ENCODE measurements around the gene PIAS1. TPM values are rescaled to one million over a fixed set of nuclear protein-coding genes. Genes with fewer than 3 reads are reported as not detected.

PIAS1 gene
- total and polyA plus RNA-seq, 2 donors, result 32.1 to 79.8 TPM

DNA sequence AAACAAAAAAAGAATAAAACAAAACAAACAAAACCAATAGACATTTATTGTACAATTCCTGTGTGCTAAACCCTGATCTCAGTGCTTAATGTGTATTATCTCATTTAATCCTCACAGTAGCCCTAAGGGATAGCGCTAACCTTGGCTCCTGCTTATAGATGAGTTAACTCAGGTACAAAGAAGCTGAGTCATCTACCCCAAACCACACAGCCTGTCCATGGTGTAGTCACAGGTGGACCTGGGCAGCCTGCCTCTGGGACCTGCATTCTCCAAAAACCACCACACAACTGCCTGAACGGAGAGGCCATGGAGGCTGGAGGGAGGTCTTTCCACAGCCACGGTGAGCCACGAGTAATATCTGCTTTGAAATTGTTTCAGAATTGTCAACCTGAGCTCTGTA is 180.9 kb downstream of the PIAS1 start:
- Histone ChIP-seq H3K36me3 (ENCODE audit: insufficient read depth) (no peaks in the 10 kb centered on the region), H3K4me3 (ENCODE audit: low read depth, low read length) (no peak overlapping the region), H3K4me1 (ENCODE audit: insufficient read depth) (no peaks in the 10 kb centered on the region), H3K27ac (ENCODE audit: low read depth) (no peak overlapping the region)
- DNase-seq (ENCODE audit: extremely low spot score), result no peak
- 89% methylated on average over 4 of the region's 4 CpGs for WGBS

GRCh38 chr15:68239025-68239424 is 184.9 kb downstream of the PIAS1 start:
- no peak for DNase-seq (ENCODE audit: extremely low spot score)
- no peaks in the 10 kb centered on the region for H3K4me1 ChIP-seq (ENCODE audit: insufficient read depth)
- no peaks in the 10 kb centered on the region for H3K36me3 ChIP-seq (ENCODE audit: insufficient read depth)
- no peak overlapping the region for H3K27ac ChIP-seq (ENCODE audit: low read depth)
- no peak overlapping the region for H3K4me3 ChIP-seq (ENCODE audit: low read depth, low read length)

DNA sequence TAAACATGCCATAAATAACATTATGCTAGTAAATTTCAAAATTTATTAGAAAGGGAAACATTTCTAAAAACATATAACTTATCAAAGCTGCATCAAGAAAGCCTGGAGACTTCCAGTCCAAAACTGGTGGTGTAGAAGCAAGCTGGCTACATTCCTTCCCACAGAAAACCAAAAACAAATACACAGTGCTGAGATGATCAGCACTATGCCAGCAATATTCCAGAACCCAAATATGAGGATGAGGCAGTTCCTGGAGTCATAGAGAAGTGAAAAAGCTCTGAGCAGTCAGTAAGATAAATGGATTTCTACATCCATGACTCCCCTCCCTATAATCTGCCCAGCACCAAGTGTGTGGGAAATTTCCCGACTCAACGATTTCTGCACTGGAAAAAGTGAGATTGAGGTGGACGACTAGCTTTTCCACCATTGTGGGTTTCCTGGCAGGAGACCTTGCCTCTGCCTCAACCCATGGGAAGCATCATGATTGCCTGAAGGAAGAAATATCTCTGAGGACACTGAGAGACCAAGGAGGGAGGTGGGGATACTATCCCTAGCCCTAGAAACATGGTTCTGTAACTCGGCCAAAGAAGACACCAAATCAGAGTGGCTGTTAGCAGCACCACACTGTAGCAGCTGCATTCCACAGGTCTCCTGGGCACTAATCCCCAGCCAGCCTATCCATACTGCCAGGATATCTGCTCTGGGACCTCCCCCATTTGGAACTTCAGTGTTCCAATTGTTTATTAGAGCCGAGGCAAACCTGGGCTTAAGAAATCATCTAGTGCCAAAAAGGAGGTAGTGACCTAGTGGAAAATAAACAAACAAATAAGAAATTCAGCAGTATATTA is 187.2 kb downstream of the PIAS1 start:
- 66% methylated on average over 5 of the region's 5 CpGs for WGBS

More for the DNA sequence above, 187.2 kb downstream of the PIAS1 start:
- Histone ChIP-seq H3K36me3 (ENCODE audit: insufficient read depth) (no peaks in the 10 kb centered on the region), H3K27ac (ENCODE audit: low read depth) (no peak overlapping the region), H3K4me1 (ENCODE audit: insufficient read depth) (no peaks in the 10 kb centered on the region), H3K4me3 (ENCODE audit: low read depth, low read length) (no peak overlapping the region)
- no peak for DNase-seq (ENCODE audit: extremely low spot score)

Other genes with a start within 250 kb of the PIAS1 start
- 0.21 TPM for gene SKOR1, start 228.8 kb upstream of the PIAS1 start, total RNA-seq
- gene SKOR1, start 228.8 kb upstream of the PIAS1 start, polyA plus RNA-seq, result 0.60 TPM
- not detected for gene RNU6-1, start 214.3 kb upstream of the PIAS1 start, total RNA-seq
- gene RNU6-1, start 214.3 kb upstream of the PIAS1 start, polyA plus RNA-seq, result not detected
- gene CALML4, start 151.0 kb downstream of the PIAS1 start, total RNA-seq, result 13.6 TPM
- 6.1 TPM for gene CALML4, start 151.0 kb downstream of the PIAS1 start, polyA plus RNA-seq
- gene CLN6, start 175.4 kb downstream of the PIAS1 start, total RNA-seq, result 17.3 TPM
- 22.0 TPM for gene CLN6, start 175.4 kb downstream of the PIAS1 start, polyA plus RNA-seq
- 103 TPM for gene FEM1B, start 223.4 kb downstream of the PIAS1 start, total RNA-seq
- gene FEM1B, start 223.4 kb downstream of the PIAS1 start, polyA plus RNA-seq, result 32.4 TPM